Transverse colon (tissue), 4 donors: ENCODE data around the gene SYCN.

Source experiments
- POLR2A ChIP-seq: fragments of 450-650 bp; IDR thresholded peaks from one replicate; pipeline ENCODE4 v1.6.1; 2016; ENCODE audit warnings: antibody characterized with exemption, mild to moderate bottlenecking, moderate library complexity
- POLR2AphosphoS5 ChIP-seq, 3 donors: sonication (generic); formaldehyde crosslinking; IDR thresholded peaks; one replicate each; pipeline ENCODE4 v1.6.1; 2016; ENCODE audit warnings: antibody characterized with exemption in 3 of 3
- TF ChIP-seq, protein P1 (sequence below), 5 experiments: fragments of 200-600 bp in 3 of 5; fragments of 450-650 bp in 2 of 5; sonication (generic) in 3 of 5; IDR thresholded peaks; 1 replicate in 2 of 5; 2 replicates in 3 of 5; pipeline ENCODE4 v1.5.1; 2016 to 2017; ENCODE audit warnings: antibody characterized with exemption in 5 of 5, inconsistent platforms in 3 of 5, mild to moderate bottlenecking in 2 of 5, moderate library complexity in 1 of 5

DNA sequence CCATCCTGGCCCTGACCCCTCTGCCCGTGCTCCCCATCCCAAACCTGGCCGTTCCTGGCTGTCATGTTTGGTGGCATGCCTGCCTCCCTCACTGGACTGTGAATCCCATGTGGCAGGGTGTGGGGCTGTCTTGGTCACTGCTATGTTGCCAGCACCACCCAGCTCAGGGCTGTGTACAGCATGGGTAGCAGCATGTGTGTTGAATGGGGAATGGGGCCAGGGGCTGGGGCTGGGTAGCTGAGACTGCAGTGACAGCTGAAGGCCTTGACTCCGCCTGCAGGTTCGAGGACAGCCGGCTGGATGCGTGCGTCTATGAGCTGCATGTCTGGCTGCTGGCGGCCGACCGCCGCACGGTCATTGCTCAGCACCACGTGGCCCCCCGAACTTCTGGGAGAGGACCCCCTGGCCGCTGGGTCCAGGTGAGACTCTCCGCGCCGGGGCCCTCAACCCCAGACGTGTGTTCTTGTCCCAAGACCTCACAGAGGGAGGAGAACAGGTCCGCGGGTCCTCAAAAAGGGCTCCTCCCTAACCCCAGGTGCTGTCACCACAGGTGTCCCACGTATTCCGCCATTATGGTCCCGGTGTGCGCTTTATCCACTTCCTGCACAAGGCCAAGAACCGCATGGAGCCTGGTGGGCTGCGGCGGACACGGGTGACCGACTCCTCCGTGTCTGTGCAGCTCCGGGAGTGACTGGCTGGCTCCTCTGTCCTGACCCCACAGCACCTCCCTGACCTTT, 3.8 kb downstream of the SYCN start:
- TF ChIP-seq, protein P1, sequence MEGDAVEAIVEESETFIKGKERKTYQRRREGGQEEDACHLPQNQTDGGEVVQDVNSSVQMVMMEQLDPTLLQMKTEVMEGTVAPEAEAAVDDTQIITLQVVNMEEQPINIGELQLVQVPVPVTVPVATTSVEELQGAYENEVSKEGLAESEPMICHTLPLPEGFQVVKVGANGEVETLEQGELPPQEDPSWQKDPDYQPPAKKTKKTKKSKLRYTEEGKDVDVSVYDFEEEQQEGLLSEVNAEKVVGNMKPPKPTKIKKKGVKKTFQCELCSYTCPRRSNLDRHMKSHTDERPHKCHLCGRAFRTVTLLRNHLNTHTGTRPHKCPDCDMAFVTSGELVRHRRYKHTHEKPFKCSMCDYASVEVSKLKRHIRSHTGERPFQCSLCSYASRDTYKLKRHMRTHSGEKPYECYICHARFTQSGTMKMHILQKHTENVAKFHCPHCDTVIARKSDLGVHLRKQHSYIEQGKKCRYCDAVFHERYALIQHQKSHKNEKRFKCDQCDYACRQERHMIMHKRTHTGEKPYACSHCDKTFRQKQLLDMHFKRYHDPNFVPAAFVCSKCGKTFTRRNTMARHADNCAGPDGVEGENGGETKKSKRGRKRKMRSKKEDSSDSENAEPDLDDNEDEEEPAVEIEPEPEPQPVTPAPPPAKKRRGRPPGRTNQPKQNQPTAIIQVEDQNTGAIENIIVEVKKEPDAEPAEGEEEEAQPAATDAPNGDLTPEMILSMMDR (IDR thresholded peaks at IDR 0.05): no peak
- TF ChIP-seq POLR2A (no peak), POLR2AphosphoS5 (IDR thresholded peaks at IDR 0.05) (no peak)
